NB4 (cell line): Measurements from ENCODE around the gene TTLL13.

ENCODE experiments used
- POLR2A ChIP-seq: IDR thresholded peaks from 2 replicates; pipeline ENCODE4 v1.6.1; 2011; ENCODE audit warnings: mild to moderate bottlenecking; ENCODE audit not compliant: insufficient read length; ENCODE audit errors: extremely low read depth
- TF ChIP-seq, protein P1 (sequence below): IDR thresholded peaks from one replicate; pipeline ENCODE4 v1.5.1; 2012; ENCODE audit warnings: low read depth, low read length

DNA sequence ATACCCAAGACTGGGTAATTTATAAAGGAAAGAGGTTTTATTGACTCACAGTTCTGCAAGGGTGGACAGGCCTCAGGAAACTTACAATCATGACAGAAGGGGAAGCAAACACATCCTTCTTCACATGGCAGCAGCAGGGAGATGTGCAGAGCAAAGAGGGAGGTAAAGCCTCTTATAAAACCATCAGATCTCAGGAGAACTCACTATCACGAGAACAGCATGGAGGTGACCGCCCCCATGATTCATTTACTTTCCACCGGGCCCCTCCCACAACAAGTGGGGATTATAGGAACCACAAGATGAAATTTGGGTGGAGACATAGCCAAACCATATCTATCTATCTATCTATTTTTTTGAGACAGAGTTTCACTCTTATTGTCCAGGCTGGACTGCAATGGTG, 10.0 kb upstream of the TTLL13 start:
- TF ChIP-seq, protein P1, sequence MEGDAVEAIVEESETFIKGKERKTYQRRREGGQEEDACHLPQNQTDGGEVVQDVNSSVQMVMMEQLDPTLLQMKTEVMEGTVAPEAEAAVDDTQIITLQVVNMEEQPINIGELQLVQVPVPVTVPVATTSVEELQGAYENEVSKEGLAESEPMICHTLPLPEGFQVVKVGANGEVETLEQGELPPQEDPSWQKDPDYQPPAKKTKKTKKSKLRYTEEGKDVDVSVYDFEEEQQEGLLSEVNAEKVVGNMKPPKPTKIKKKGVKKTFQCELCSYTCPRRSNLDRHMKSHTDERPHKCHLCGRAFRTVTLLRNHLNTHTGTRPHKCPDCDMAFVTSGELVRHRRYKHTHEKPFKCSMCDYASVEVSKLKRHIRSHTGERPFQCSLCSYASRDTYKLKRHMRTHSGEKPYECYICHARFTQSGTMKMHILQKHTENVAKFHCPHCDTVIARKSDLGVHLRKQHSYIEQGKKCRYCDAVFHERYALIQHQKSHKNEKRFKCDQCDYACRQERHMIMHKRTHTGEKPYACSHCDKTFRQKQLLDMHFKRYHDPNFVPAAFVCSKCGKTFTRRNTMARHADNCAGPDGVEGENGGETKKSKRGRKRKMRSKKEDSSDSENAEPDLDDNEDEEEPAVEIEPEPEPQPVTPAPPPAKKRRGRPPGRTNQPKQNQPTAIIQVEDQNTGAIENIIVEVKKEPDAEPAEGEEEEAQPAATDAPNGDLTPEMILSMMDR: no peak
- TF ChIP-seq POLR2A: no peak
